HFFc6 (cell line): ENCODE results near the gene C22orf15. TPM values are rescaled to one million over a fixed set of nuclear protein-coding genes. Genes with fewer than 3 reads are reported as not detected.

Source experiments
- DNase-seq: peaks from one replicate; pipeline ENCODE4 v3.0.0-alpha.2; 2018
- H3K27ac Mint-ChIP-seq: 2 replicates; pipeline ENCODE4 v1.8.0; 2020; ENCODE audit warnings: mild to moderate bottlenecking, mixed read lengths
- H3K27me3 Mint-ChIP-seq: 2 replicates; pipeline ENCODE4 v1.8.0; 2021; ENCODE audit warnings: mild to moderate bottlenecking, moderate library complexity, mixed read lengths; ENCODE audit not compliant: insufficient read depth
- H3K36me3 Mint-ChIP-seq: 2 replicates; pipeline ENCODE4 v1.8.0; 2021; ENCODE audit warnings: low read depth, mixed read lengths
- H3K4me1 Mint-ChIP-seq: 2 replicates; pipeline ENCODE4 v1.8.0; 2020; ENCODE audit warnings: low read depth, mixed read lengths
- H3K4me3 Mint-ChIP-seq: 2 replicates; pipeline ENCODE4 v1.8.0; 2020; ENCODE audit warnings: mild to moderate bottlenecking, moderate library complexity, mixed read lengths
- H3K9me3 Mint-ChIP-seq: 2 replicates; pipeline ENCODE4 v1.8.0; 2020; ENCODE audit warnings: mild to moderate bottlenecking, mixed read lengths
- CTCF ChIP-seq: fragments of 200-600 bp; sonication (generic); IDR thresholded peaks from 2 replicates; pipeline ENCODE4 v1.5.0; 2021; ENCODE audit warnings: antibody characterized with exemption, mild to moderate bottlenecking
- total RNA-seq, 6 experiments: library from RNA; stranded (reverse); fragmentation: NEBNext Ultra II Directional; extraction: Animal tissue kit (Norgen Biotek cat#: 25700); gene quantifications; 2 replicates in 1 of 6; 3 replicates in 5 of 6; pipeline ENCODE4 v1.2.3, GENCODE V29; 2021

The C22orf15 gene
- total RNA-seq, 6 experiments from 2014 or later: 0.48 to 4.0 (median 1.1) TPM

DNA sequence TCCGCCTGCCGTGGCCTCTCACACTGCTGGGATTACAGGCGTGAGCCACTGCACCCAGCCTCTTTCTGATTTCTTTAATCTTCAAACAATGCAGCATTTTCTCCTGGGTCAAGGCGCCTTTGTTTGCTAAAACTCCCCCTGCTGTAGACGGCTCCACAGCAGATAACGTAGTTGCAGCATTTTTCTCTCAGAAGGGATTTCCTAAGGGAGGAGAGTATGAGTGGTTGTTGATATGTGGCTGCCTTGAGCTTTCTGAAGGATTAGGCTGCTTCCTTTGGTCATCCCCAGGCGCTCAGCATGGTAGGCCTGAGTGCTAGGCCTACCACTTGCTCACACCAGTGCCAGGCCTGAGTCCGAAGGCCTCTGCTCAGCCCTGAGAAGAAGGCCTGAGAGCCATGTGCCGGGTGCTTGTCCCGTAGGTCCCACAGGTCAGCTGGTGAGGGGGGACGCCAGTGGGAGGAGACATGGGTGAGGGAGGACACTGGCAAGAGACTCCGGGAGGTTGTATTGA, 42.0 kb downstream of the C22orf15 start:
- Mint-ChIP-seq H3K4me3 (no peak overlapping the region), H3K27ac (no peak overlapping the region), H3K9me3 (no peaks in the 10 kb centered on the region), H3K4me1 (no peaks in the 10 kb centered on the region), H3K36me3 (peaks cover 49% of the 10 kb centered on the region), H3K27me3 (peaks cover 1% of the 10 kb centered on the region)
- no peak for DNase-seq
- no peak for TF ChIP-seq CTCF

DNA sequence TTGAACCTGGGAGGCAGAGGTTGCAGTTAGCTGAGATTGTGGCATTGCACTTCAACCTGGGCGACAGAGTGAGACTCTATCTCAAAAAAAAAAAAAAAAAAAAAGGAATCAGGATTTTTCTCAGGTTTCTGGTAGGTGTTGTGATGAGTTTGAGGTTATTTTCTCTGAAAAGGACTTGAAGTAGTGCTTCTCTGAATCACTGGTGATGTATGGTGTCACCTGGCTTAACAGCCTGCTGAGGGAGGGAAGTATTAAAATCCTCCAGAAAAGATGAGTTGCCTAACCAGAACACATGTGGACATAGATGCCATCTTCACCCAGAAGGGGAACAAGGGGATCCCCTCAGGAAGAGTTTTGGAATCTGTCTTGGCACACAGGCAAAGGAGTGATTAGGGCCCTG, 44.0 kb downstream of the C22orf15 start:
- DNase-seq: no peak
- H3K27ac Mint-ChIP-seq: no peak overlapping the region
- no peaks in the 10 kb centered on the region; the same call in none of the 2 replicates for H3K27me3 Mint-ChIP-seq
- no peak for TF ChIP-seq CTCF
- no peaks in the 10 kb centered on the region for H3K4me1 Mint-ChIP-seq
- peaks cover 38% of the 10 kb centered on the region for H3K36me3 Mint-ChIP-seq
- no peak overlapping the region for H3K4me3 Mint-ChIP-seq
- no peaks in the 10 kb centered on the region for H3K9me3 Mint-ChIP-seq

DNA sequence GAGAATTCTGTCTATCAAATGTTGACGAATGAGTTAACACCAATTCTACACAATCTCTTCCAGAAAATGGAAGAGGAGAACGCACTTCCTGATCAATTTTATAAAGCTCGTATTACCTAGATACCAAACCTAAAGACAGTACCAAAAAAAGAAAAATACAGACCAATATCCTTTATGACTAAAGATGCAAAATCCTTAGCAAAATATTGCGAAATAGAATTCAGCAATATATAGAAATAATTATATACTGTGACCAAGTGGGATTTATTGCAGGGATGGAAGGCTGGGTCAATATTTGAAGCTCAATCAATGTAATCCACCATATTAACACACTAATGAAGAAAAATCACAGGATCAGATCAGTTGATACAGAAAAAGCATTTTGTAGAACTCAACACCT, 49.6 kb downstream of the C22orf15 start:
- Mint-ChIP-seq H3K36me3 (peaks cover 25% of the 10 kb centered on the region), H3K4me1 (peaks cover 12% of the 10 kb centered on the region), H3K9me3 (no peaks in the 10 kb centered on the region), H3K4me3 (no peak overlapping the region), H3K27me3 (peaks cover 3% of the 10 kb centered on the region; the same call in 1 of the 2 replicates), H3K27ac (no peak overlapping the region)
- no peak for DNase-seq
- no peak for TF ChIP-seq CTCF

Other genes with a start within 250 kb of the C22orf15 start
- not detected for gene IGLL1, start 182.7 kb upstream of the C22orf15 start, total RNA-seq
- gene DRICH1, start 130.7 kb upstream of the C22orf15 start, total RNA-seq: under 1 TPM in 3 of 6 experiments, not detected in 3; 0.14 to 0.25 (median 0.24) TPM
- not detected for gene RGL4, start 72.0 kb upstream of the C22orf15 start, total RNA-seq
- 1 to 10 TPM; 6.0 to 7.0 (median 6.4) TPM for gene ZNF70, start 11.9 kb upstream of the C22orf15 start, total RNA-seq
- under 1 TPM in 2 of 6 experiments, not detected in 4; 0.33 to 0.57 TPM for gene VPREB3, start 8.6 kb upstream of the C22orf15 start, total RNA-seq
- 100 to 1,000 TPM in 4 of 6 experiments, 10 to 100 TPM in 2; 89.3 to 117 (median 106) TPM for gene CHCHD10, start 5.0 kb downstream of the C22orf15 start, total RNA-seq
- 1 to 10 TPM; 1.7 to 3.6 (median 2.7) TPM for gene MMP11, start 9.9 kb downstream of the C22orf15 start, total RNA-seq
- gene SMARCB1, start 24.0 kb downstream of the C22orf15 start, total RNA-seq: 100 to 1,000 TPM in 1 of 6 experiments, 10 to 100 TPM in 5; 91.5 to 101 (median 97.3) TPM
- gene DERL3, start 76.0 kb downstream of the C22orf15 start, total RNA-seq: under 1 TPM; 0.21 to 0.88 (median 0.40) TPM
- 10 to 100 TPM in 4 of 6 experiments, 1 to 10 TPM in 2; 8.9 to 13.2 (median 10.5) TPM for gene SLC2A11, start 94.9 kb downstream of the C22orf15 start, total RNA-seq
- 100 to 1,000 TPM; 625 to 741 (median 699) TPM for gene MIF, start 131.4 kb downstream of the C22orf15 start, total RNA-seq
- 10 to 100 TPM; 31.4 to 39.2 (median 34.1) TPM for gene GSTT2B, start 198.2 kb downstream of the C22orf15 start, total RNA-seq
- gene DDTL, start 203.9 kb downstream of the C22orf15 start, total RNA-seq: under 1 TPM; 0.26 to 0.66 (median 0.47) TPM
- 100 to 1,000 TPM in 4 of 6 experiments, 10 to 100 TPM in 2; 96.1 to 120 (median 108) TPM for gene DDT, start 211.5 kb downstream of the C22orf15 start, total RNA-seq
- under 1 TPM in 5 of 6 experiments, not detected in 1; 0.38 to 0.64 (median 0.43) TPM for gene GSTT2, start 217.1 kb downstream of the C22orf15 start, total RNA-seq
- gene GSTT4, start 242.5 kb downstream of the C22orf15 start, total RNA-seq: not detected
- 10 to 100 TPM; 39.0 to 54.1 (median 48.0) TPM for gene CABIN1, start 248.3 kb downstream of the C22orf15 start, total RNA-seq